Measurements from ENCODE around the gene LMF1.

GRCh38 chr16:966035-966434, 4.7 kb downstream of the LMF1 start:
- TF ChIP-seq CTCF (IDR thresholded peaks at IDR 0.05): no peak
- no peak for TF ChIP-seq ZFX (IDR thresholded peaks at IDR 0.05; ENCODE audit: borderline replicate concordance)
